ENCODE results near the gene HADH.
"Not testable (repeated sequence)": the region's sequence is repeated elsewhere in the genome, so short reads cannot be mapped to it uniquely, and the experiment has no call there.

The HADH gene

DNA sequence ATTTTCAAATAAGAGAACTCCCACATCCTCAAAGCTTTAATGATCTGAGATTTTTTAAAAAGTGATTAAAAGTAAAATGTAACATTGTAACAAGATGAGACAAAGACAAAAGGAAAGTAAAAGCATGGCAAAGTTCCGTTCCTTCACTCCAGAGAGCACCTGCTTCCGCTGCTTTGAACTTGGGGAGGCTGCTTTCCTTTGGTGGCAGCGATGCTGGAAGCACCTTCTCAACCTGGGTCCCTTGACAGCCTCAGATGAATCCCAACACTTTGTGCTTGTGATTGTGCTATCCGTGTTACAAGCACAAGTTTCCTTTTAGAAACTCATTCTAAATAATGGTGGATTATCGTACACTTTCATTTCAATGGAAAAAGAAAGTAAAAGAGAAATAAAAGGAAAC is 59.7 kb downstream of the HADH start:
- DNase-seq (ENCODE audit: low read depth) = no peak
- H3K4me3 ChIP-seq (ENCODE audit: low read length) = no peak overlapping the region
- TF ChIP-seq CTCF (conservative IDR thresholded peaks at IDR 0.05; ENCODE audit: low read depth, low read length) = no peak

DNA sequence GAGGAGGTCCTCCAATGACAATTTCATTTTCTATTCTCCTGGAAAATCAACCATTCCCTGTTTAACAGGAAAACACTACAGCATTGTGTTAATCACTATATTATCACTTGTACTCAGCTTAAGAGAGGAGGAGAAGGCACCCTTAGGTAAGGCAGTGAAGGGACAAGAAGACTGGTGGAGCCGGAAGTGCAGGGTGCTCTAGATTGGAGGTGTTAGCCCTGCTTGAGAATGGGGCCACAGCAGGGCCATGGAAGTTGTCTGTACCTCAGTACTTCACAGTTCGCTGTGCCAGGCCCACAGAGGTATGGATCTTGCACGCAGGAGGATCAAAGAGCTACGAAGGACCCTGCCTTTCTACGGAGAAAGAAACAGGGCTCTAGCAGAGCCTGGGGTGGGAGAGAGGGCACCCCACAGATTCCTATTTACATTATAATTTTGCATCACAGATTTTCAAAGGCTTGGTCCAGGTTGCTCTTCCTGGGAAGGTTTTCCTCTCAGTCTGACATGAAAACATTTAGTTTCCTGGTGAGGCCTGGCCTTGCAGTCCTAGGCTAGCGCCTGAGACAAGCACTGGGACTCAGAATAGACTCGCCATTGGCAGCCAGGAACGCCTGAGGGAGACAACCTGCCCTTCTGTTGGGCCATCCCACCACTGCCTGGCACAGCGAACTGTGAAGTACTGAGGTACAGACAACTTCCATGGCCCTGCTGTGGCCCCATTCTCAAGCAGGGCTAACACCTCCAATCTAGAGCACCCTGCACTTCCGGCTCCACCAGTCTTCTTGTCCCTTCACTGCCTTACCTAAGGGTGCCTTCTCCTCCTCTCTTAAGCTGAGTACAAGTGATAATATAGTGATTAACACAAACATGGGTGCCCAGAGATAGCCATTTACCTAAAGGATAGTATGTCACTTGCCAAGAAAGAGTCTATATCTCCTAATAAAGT is 60.8 kb downstream of the HADH start:
- not testable (repeated sequence) for DNase-seq (ENCODE audit: low read depth); H3K4me3 ChIP-seq (ENCODE audit: low read length)

DNA sequence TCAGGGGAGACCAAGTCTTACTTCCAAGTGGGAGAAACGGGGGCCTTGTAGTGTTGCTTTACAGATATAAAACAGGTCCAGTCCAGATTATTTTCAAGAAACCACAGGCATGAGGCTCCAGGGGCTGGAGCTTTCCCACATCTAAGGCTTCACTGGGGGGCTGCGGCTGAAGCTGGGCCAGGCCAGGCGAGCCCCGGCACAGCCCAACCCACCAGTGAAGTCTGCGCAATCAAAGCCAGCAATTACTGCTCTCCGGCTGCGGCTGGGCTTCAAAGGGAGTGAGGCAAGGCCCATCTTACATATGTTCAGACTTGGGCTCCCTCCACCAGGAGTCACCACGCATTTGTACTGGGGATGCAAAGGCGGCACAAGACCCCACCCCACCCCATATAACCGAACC is 61.7 kb downstream of the HADH start:
- H3K4me3 ChIP-seq (ENCODE audit: low read length) = no peak overlapping the region
- no peak for TF ChIP-seq CTCF (conservative IDR thresholded peaks at IDR 0.05; ENCODE audit: low read depth, low read length)
- DNase-seq (ENCODE audit: low read depth) = no peak

- no peak for DNase-seq (ENCODE audit: low read depth)
- no peak overlapping the region for H3K4me3 ChIP-seq (ENCODE audit: low read length)
- no peak for TF ChIP-seq CTCF (conservative IDR thresholded peaks at IDR 0.05; ENCODE audit: low read depth, low read length)
These were observed 63.0 kb downstream of the HADH start for GRCh38 chr4:108052558-108053120.

DNA sequence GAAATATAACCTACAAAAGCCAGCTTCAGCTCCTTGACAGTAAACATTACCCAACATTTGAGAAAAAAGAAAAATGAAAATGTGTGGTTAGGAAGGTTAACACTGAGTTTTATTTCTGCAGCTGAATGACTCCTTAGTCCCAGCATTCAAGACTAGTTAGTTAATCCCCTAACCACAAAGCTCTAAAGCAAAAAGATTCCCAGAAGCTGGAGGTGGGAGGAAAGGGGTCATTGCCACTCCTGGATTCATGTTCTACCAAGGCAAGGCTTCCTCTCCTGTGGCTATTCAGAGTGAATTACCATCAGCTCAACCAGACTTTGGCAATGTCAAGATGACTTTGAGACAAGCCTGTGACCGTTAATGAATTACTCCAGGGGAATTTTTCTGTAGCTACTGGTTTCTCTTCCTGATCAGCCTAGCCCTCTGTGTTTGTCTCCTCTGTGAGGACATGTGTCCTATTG is 63.6 kb downstream of the HADH start:
- peak; percentile 29 for DNase-seq (ENCODE audit: low read depth)
- no peak overlapping the region for H3K4me3 ChIP-seq (ENCODE audit: low read length)
- no peak for TF ChIP-seq CTCF (conservative IDR thresholded peaks at IDR 0.05; ENCODE audit: low read depth, low read length)

- H3K4me3 ChIP-seq (ENCODE audit: low read length) = no peak overlapping the region
- no peak for DNase-seq (ENCODE audit: low read depth)
- TF ChIP-seq CTCF (conservative IDR thresholded peaks at IDR 0.05; ENCODE audit: low read depth, low read length) = no peak
These were observed 64.4 kb downstream of the HADH start for GRCh38 chr4:108054025-108054638.

DNA sequence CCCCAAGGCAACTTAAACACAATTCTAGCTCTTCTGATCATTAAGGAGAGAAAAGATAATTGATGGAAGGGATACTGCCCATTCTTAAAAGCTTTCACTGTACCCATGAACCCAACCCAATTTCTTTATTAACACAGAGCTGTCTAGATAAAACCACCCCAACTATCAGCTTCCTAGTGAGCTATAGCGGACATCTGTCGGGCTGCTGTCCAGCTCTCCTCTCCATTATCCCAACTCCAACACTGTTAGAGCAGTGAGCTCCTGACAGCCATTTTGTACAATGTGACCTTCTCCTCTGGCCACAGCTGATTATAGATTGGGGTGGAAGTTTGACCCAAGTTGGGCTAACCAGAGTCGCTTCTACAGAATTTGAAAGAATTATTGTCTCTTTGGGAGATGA is 66.1 kb downstream of the HADH start:
- no peak for DNase-seq (ENCODE audit: low read depth)
- TF ChIP-seq CTCF (conservative IDR thresholded peaks at IDR 0.05; ENCODE audit: low read depth, low read length) = no peak

More for the DNA sequence above, 66.1 kb downstream of the HADH start:
- H3K4me3 ChIP-seq (ENCODE audit: low read length) = no peak overlapping the region

Data from retinal pigment epithelial cell (primary cell).